ENCODE data around the gene RAPGEF1.

- TF ChIP-seq CTCF (conservative IDR thresholded peaks at IDR 0.05; ENCODE audit: low read depth, low read length), result no peak
- TF ChIP-seq EZH2phosphoT487 (IDR thresholded peaks at IDR 0.05; ENCODE audit: borderline replicate concordance, low read length), result no peak
- no peak for TF ChIP-seq EZH2 (IDR thresholded peaks at IDR 0.05; ENCODE audit: low read length, unreplicated experiment)
Observed at GRCh38 chr9:131714821-131715220, 25.1 kb downstream of the RAPGEF1 start.

Data from PC-3 (cell line).